Endothelial cell (in vitro differentiated cells): Measurements from ENCODE around the gene ZDHHC6. TPM values are rescaled to one million over a fixed set of nuclear protein-coding genes. Genes with fewer than 3 reads are reported as not detected.

Experiments
- DNase-seq: peaks from one replicate; pipeline ENCODE4 v3.0.0; 2021; ENCODE audit warnings: low spot score
- H3K27ac Mint-ChIP-seq: one replicate; pipeline ENCODE4 v1.8.0; 2021; ENCODE audit warnings: mixed read lengths, inconsistent platforms; ENCODE audit not compliant: unreplicated experiment
- H3K27me3 Mint-ChIP-seq: one replicate; pipeline ENCODE4 v1.8.0; 2021; ENCODE audit warnings: mild to moderate bottlenecking, moderate library complexity, mixed read lengths, inconsistent platforms; ENCODE audit not compliant: unreplicated experiment
- H3K36me3 Mint-ChIP-seq: one replicate; pipeline ENCODE4 v1.8.0; 2021; ENCODE audit warnings: mild to moderate bottlenecking, low read depth, mixed read lengths, inconsistent platforms; ENCODE audit not compliant: unreplicated experiment
- H3K4me1 Mint-ChIP-seq: one replicate; pipeline ENCODE4 v1.8.0; 2021; ENCODE audit warnings: mild to moderate bottlenecking, mixed read lengths, inconsistent platforms; ENCODE audit not compliant: unreplicated experiment
- H3K4me3 Mint-ChIP-seq: one replicate; pipeline ENCODE4 v1.8.0; 2021; ENCODE audit warnings: mild to moderate bottlenecking, mixed read lengths, inconsistent platforms; ENCODE audit not compliant: unreplicated experiment
- H3K9me3 Mint-ChIP-seq: one replicate; pipeline ENCODE4 v1.8.0; 2021; ENCODE audit warnings: mixed read lengths, inconsistent platforms; ENCODE audit not compliant: unreplicated experiment
- CTCF ChIP-seq: fragments of 200-600 bp; sonication (generic); IDR thresholded peaks from one replicate; pipeline ENCODE4 v1.5.0; 2021; ENCODE audit warnings: antibody characterized with exemption; ENCODE audit not compliant: unreplicated experiment
- total RNA-seq: library from RNA; stranded (reverse); fragmentation: NEBNext Ultra II Directional; extraction: Animal tissue kit (Norgen Biotek cat#: 25700); gene quantifications from one replicate; pipeline ENCODE4 v1.2.1, GENCODE V29; 2021; ENCODE audit not compliant: unreplicated experiment

The ZDHHC6 gene
- total RNA-seq, 1 donor from 2014 or later = 42.8 TPM

- H3K27me3 Mint-ChIP-seq = peaks cover 3% of the 10 kb centered on the region
- no peak overlapping the region for H3K4me3 Mint-ChIP-seq
- no peak overlapping the region for H3K27ac Mint-ChIP-seq
- no peak for DNase-seq
- H3K9me3 Mint-ChIP-seq = no peaks in the 10 kb centered on the region
- H3K4me1 Mint-ChIP-seq = peaks cover 16% of the 10 kb centered on the region
- H3K36me3 Mint-ChIP-seq = no peaks in the 10 kb centered on the region
- no peak for TF ChIP-seq CTCF
Observed at GRCh38 chr10:112385201-112385600, 61.5 kb downstream of the ZDHHC6 start.

- no peaks in the 10 kb centered on the region for H3K9me3 Mint-ChIP-seq
- H3K27ac Mint-ChIP-seq = no peak overlapping the region
- H3K27me3 Mint-ChIP-seq = peaks cover 4% of the 10 kb centered on the region
- no peaks in the 10 kb centered on the region for H3K36me3 Mint-ChIP-seq
- H3K4me1 Mint-ChIP-seq = peaks cover 9% of the 10 kb centered on the region
- H3K4me3 Mint-ChIP-seq = no peak overlapping the region
- DNase-seq = no peak
- TF ChIP-seq CTCF = no peak
Observed at GRCh38 chr10:112384141-112384540, 62.6 kb downstream of the ZDHHC6 start.

- Mint-ChIP-seq H3K27ac (no peak overlapping the region), H3K4me3 (no peak overlapping the region)
Observed at GRCh38 chr10:112383325-112383724, 63.4 kb downstream of the ZDHHC6 start.

GRCh38 chr10:112382515-112383235 lies 64.0 kb downstream of the ZDHHC6 start:
- Mint-ChIP-seq H3K9me3 (no peaks in the 10 kb centered on the region), H3K4me1 (no peaks in the 10 kb centered on the region)

More at GRCh38 chr10:112383325-112383724, 63.4 kb downstream of the ZDHHC6 start:
- no peak for DNase-seq
- Mint-ChIP-seq H3K4me1 (peaks cover under 1% of the 10 kb centered on the region), H3K36me3 (no peaks in the 10 kb centered on the region), H3K27me3 (peaks cover 4% of the 10 kb centered on the region), H3K9me3 (no peaks in the 10 kb centered on the region)
- TF ChIP-seq CTCF = no peak

More at GRCh38 chr10:112382515-112383235, 64.0 kb downstream of the ZDHHC6 start:
- no peak overlapping the region for H3K4me3 Mint-ChIP-seq
- H3K27me3 Mint-ChIP-seq = peaks cover 4% of the 10 kb centered on the region
- peaks cover 4% of the 10 kb centered on the region for H3K36me3 Mint-ChIP-seq
- H3K27ac Mint-ChIP-seq = no peak overlapping the region
- TF ChIP-seq CTCF = no peak
- DNase-seq = no peak

Other genes starting within 250 kb of the ZDHHC6 start
- not detected for gene TECTB, start 163.5 kb downstream of the ZDHHC6 start, total RNA-seq
- gene ACSL5, start 72.8 kb downstream of the ZDHHC6 start, total RNA-seq = 0.64 TPM
- 35.4 TPM for gene VTI1A, start 301 bp upstream of the ZDHHC6 start, total RNA-seq